GM23248 (cell line): ENCODE measurements around the gene STXBP3.

Source experiments
- EZH2 ChIP-seq: fragments of 200-600 bp; sonication (generic); IDR thresholded peaks from 2 replicates; pipeline ENCODE4 v1.6.1; 2018; ENCODE audit warnings: antibody characterized with exemption, mild to moderate bottlenecking; ENCODE audit not compliant: insufficient read depth, poor library complexity, severe bottlenecking
- EZH2phosphoT487 ChIP-seq: fragments of 200-600 bp; sonication (generic); IDR thresholded peaks from 2 replicates; pipeline ENCODE4 v1.6.1; 2018; ENCODE audit warnings: antibody characterized with exemption, moderate library complexity, mild to moderate bottlenecking, low read depth; ENCODE audit not compliant: insufficient read depth

GRCh38 chr1:108716437-108717230 lies 29.8 kb upstream of the STXBP3 start:
- TF ChIP-seq EZH2phosphoT487 (no peak), EZH2 (no peak)
